Upper lobe of left lung (tissue), 6 donors: ENCODE results near the gene ITK. TPM values are rescaled to one million over a fixed set of nuclear protein-coding genes. Genes with fewer than 3 reads are reported as not detected.
A peak's percentile ranks its signal among the peaks of the same experiment; 100 is the strongest.
"Not testable (repeated sequence)": the region's sequence is repeated elsewhere in the genome, so short reads cannot be mapped to it uniquely, and the experiment has no call there.

Experiments used
- ATAC-seq, 2 donors: fragments of 200-7000 bp; cut with Tn5 transposase; one replicate each; pipeline ENCODE4 v1.9.1; 2022; ENCODE audit warnings: mild to moderate bottlenecking in 2 of 2, moderate library complexity in 2 of 2; ENCODE audit not compliant: low FRiP score in 2 of 2
- DNase-seq, 2 donors: peaks; one replicate each; pipeline ENCODE4 v3.0.0-alpha.2; 2019 to 2020
- H3K27ac ChIP-seq, 4 donors: fragments of 200-600 bp; sonication (generic); one replicate each; pipeline ENCODE4 v1.5.1; 2016 to 2019
- H3K27me3 ChIP-seq, 4 donors: fragments of 200-600 bp; sonication (generic); one replicate each; pipeline ENCODE4 v1.5.1; 2017 to 2019
- H3K36me3 ChIP-seq, 4 donors: fragments of 200-600 bp; sonication (generic); one replicate each; pipeline ENCODE4 v1.5.1; 2016 to 2019
- H3K4me1 ChIP-seq, 4 donors: fragments of 200-600 bp; sonication (generic); one replicate each; pipeline ENCODE4 v1.5.1; 2018 to 2019
- H3K4me3 ChIP-seq, 4 donors: fragments of 200-600 bp; sonication (generic); one replicate each; pipeline ENCODE4 v1.5.1; 2017 to 2019; ENCODE audit warnings: mild to moderate bottlenecking in 2 of 4, moderate library complexity in 1 of 4
- H3K9me3 ChIP-seq, 4 donors: fragments of 200-600 bp; sonication (generic); one replicate each; pipeline ENCODE4 v1.5.1; 2018 to 2019
- EP300 ChIP-seq, 4 donors: sonication (generic); formaldehyde crosslinking; IDR thresholded peaks; one replicate each; pipeline ENCODE4 v1.5.1; 2017; ENCODE audit warnings: antibody characterized with exemption in 4 of 4, control low read depth in 2 of 4
- POLR2A ChIP-seq, 4 donors: fragments of 450-650 bp; IDR thresholded peaks; one replicate each; pipeline ENCODE4 v1.5.1; 2016 to 2017; ENCODE audit warnings: antibody characterized with exemption in 4 of 4, mild to moderate bottlenecking in 2 of 4
- POLR2AphosphoS5 ChIP-seq, 2 donors: sonication (generic); formaldehyde crosslinking; IDR thresholded peaks; one replicate each; pipeline ENCODE4 v1.5.1; 2017; ENCODE audit warnings: antibody characterized with exemption in 2 of 2
- WGBS, 2 donors: methylation state at CpG; one replicate each; pipeline ENCODE4 v1.1.5; 2017 to 2018; 5-methylcytosine and 5-hydroxymethylcytosine counted together
- total RNA-seq, 6 donors: library from RNA; depleted of rRNA in 4 of 6; stranded (reverse); fragments of >200 nt in 4 of 6; gene quantifications; one replicate each; pipeline versions ENCODE4 v1.1.0 to v1.2.1, GENCODE V29; 2016 to 2021
- TF ChIP-seq, protein P1 (sequence below), 6 experiments: fragments of 450-650 bp in 4 of 6; fragments of 200-600 bp in 2 of 6; sonication (generic) in 2 of 6; IDR thresholded peaks; one replicate each; pipeline ENCODE4 v1.5.1; 2016 to 2019; ENCODE audit warnings: antibody characterized with exemption in 6 of 6
- donor health status: DM: no; HTN: no; CAD: no; lungs with moderate emphysema.
- donor health status: DM: no; HTN: yes; CAD: no; lungs with severe emphysema.

ITK gene
- total RNA-seq, 6 donors from 2014 or later: 5.0 to 15.2 (median 7.0) TPM

DNA sequence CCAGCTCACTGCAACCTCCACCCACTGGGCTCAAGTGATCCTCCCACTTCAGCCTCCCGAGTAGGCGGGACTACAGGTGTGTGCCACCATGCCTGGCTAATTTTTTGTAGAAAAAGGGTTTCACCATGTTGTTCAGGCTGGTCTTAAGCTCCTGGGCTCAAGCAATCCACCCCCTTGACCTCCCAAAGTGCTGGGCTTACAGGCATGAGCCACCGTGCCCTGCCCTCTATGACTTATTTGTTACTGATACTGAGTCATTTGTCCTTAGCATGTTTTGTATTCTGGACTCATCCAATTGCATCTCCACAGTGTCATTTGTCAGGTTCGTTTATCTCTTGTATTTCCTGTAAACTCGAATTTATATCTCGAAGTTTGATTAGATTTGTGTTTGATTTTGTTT is 2.7 kb upstream of the ITK start:
- Histone ChIP-seq H3K4me3 (no peak overlapping the region), H3K27me3 (no peaks in the 10 kb centered on the region), H3K4me1 (no peaks in the 10 kb centered on the region), H3K9me3 (no peaks in the 10 kb centered on the region), H3K36me3 (no peaks in the 10 kb centered on the region), H3K27ac (no peak overlapping the region)
- DNase-seq: no peak
- TF ChIP-seq, protein P1, sequence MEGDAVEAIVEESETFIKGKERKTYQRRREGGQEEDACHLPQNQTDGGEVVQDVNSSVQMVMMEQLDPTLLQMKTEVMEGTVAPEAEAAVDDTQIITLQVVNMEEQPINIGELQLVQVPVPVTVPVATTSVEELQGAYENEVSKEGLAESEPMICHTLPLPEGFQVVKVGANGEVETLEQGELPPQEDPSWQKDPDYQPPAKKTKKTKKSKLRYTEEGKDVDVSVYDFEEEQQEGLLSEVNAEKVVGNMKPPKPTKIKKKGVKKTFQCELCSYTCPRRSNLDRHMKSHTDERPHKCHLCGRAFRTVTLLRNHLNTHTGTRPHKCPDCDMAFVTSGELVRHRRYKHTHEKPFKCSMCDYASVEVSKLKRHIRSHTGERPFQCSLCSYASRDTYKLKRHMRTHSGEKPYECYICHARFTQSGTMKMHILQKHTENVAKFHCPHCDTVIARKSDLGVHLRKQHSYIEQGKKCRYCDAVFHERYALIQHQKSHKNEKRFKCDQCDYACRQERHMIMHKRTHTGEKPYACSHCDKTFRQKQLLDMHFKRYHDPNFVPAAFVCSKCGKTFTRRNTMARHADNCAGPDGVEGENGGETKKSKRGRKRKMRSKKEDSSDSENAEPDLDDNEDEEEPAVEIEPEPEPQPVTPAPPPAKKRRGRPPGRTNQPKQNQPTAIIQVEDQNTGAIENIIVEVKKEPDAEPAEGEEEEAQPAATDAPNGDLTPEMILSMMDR (IDR thresholded peaks at IDR 0.05): no peak
- no peak for TF ChIP-seq POLR2A (IDR thresholded peaks at IDR 0.05)
- no peak for TF ChIP-seq POLR2AphosphoS5 (IDR thresholded peaks at IDR 0.05)
- no peak for TF ChIP-seq EP300 (IDR thresholded peaks at IDR 0.05)
- whole genome bisulfite sequencing, 2 donors: 58 to 61% methylated on average over 6 of the region's 6 CpGs
- ATAC-seq: no peak

DNA sequence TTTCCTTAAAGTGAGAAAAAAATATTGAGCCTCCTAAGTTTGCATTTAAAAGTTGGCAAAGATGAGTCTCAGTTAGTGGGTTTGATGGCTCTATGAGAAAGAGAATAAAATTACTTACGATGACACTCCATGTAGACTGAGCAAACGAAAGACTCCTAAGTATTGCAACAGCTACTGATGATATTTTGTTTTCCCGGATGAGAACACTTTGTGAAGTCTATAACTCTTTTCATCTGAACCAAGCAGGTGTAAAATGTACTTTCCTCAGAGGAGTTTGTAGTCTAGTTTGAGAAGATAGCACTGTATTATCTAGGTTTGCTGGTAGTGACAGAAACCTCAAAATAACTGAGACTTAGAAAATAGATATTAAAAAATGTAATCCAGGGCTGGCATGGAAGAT is 1.7 kb upstream of the ITK start:
- TF ChIP-seq POLR2AphosphoS5 (IDR thresholded peaks at IDR 0.05) (no peak), EP300 (IDR thresholded peaks at IDR 0.05) (no peak), POLR2A (IDR thresholded peaks at IDR 0.05) (no peak)
- TF ChIP-seq, protein P1 (IDR thresholded peaks at IDR 0.05): no peak
- 86 to 87% methylated on average over 3 of the region's 3 CpGs for WGBS, 2 donors

DNA sequence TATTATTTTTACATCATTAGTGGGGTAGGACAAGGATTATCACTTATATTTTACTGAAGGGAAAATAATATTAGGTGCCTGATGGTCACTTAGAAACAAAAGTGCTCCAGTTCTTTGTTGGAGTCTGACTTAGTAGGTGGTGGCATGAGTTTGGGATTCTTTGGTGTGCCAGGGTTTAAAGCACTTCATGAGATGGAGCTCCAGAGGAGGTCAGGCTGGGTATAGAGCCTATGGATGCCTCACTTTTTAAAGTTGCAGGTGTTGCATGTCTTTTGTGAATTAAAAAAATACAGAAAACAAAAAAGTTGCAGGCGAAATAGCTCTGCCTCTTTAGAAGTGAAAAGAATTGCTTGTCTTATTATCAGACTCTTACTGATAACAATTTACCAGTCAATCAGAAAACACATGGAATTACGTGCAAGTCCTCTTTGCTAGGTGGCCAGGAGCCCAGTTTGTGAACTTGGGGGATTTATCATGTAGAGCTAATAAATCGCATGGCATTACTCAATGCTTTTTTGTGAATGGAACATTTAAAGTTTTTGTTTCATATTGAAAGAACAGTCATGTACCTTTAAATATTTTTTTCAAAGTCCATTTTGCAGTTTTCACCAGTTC is 1.6 kb downstream of the ITK start:
- H3K4me1 ChIP-seq: no peaks in the 10 kb centered on the region
- no peak for DNase-seq
- H3K4me3 ChIP-seq: peak overlapping the region in 3 of 4 donors; percentile 19 to 30 (median 27)
- H3K9me3 ChIP-seq: no peaks in the 10 kb centered on the region
- TF ChIP-seq EP300 (IDR thresholded peaks at IDR 0.05): no peak
- no peak for TF ChIP-seq POLR2AphosphoS5 (IDR thresholded peaks at IDR 0.05)
- TF ChIP-seq, protein P1 (IDR thresholded peaks at IDR 0.05): no peak
- TF ChIP-seq POLR2A (IDR thresholded peaks at IDR 0.05): no peak
- H3K36me3 ChIP-seq: no peaks in the 10 kb centered on the region
- whole genome bisulfite sequencing, 2 donors: 68 to 75% methylated on average over 3 of the region's 3 CpGs
- no peak overlapping the region for H3K27ac ChIP-seq
- no peak for ATAC-seq
- no peaks in the 10 kb centered on the region for H3K27me3 ChIP-seq

More for the DNA sequence above, 1.7 kb upstream of the ITK start:
- H3K4me3 ChIP-seq: no peak overlapping the region
- H3K27me3 ChIP-seq: no peaks in the 10 kb centered on the region
- no peaks in the 10 kb centered on the region for H3K36me3 ChIP-seq
- H3K27ac ChIP-seq: no peak overlapping the region
- no peaks in the 10 kb centered on the region for H3K9me3 ChIP-seq
- DNase-seq: no peak
- ATAC-seq: no peak
- no peaks in the 10 kb centered on the region for H3K4me1 ChIP-seq

DNA sequence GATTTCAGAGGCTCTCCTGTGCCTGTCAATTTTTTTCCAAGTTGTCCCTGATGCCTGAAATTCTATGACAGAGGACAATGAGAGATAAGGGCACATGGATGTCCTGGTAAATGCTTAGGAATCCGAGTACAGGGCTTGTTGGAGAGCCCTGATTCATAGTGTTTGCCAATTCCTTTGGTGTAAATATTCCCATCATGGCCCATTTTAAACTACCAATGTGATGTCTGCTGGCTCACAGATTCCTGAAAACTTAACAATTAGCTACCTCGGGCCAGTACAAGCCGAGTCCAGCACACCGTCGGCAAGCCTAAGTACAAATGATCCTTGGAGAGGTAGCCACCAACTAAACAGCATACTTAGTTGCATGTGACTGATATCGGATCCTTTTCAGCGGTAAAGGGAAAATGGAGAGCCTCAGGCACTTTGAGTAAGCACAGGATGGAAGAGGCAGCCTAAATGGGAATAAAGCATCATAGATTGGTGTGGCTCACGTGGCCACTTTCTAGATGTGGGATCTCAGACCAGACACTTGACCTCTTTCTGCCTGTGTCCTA is 3.6 kb downstream of the ITK start:
- Histone ChIP-seq H3K4me3 (peak overlapping the region in 2 of 4 donors; percentile 5 to 27), H3K27ac (no peak overlapping the region), H3K4me1 (no peaks in the 10 kb centered on the region), H3K36me3 (no peaks in the 10 kb centered on the region), H3K9me3 (no peaks in the 10 kb centered on the region), H3K27me3 (no peaks in the 10 kb centered on the region)
- 89 to 91% methylated on average over 8 of the region's 8 CpGs for WGBS, 2 donors
- DNase-seq (no peak), ATAC-seq (no peak)
- TF ChIP-seq, protein P1 (IDR thresholded peaks at IDR 0.05): no peak
- no peak for TF ChIP-seq POLR2AphosphoS5 (IDR thresholded peaks at IDR 0.05)
- TF ChIP-seq EP300 (IDR thresholded peaks at IDR 0.05): no peak

DNA sequence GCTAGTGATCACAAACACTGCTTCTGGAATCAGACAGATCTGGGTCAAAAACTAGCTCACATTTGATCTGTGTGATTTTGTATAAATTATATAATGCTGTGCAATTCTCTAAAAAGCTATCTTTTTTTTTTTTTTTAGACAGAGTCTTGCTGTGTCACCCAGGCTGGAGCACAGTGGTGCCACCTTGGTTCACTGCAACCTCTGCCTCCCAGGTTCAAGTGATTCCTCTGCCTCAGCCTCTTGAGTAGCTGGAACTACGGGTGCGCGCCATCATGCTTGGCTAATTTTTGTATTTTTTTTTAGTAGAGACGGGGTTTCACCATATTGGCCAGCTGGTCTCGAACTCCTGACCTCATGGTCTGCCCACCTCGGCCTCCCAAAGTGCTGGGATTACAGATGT is 4.5 kb downstream of the ITK start:
- H3K27me3 ChIP-seq, H3K9me3 ChIP-seq, DNase-seq, ATAC-seq, H3K4me3 ChIP-seq, H3K4me1 ChIP-seq, H3K36me3 ChIP-seq, H3K27ac ChIP-seq: not testable (repeated sequence)
- 88 to 89% methylated on average over 6 of the region's 6 CpGs for WGBS, 2 donors
